Measurements from ENCODE around the gene SDK2.

GRCh38 chr17:73433501-73433900 is 210.7 kb downstream of the SDK2 start:
- TF ChIP-seq, protein P1, sequence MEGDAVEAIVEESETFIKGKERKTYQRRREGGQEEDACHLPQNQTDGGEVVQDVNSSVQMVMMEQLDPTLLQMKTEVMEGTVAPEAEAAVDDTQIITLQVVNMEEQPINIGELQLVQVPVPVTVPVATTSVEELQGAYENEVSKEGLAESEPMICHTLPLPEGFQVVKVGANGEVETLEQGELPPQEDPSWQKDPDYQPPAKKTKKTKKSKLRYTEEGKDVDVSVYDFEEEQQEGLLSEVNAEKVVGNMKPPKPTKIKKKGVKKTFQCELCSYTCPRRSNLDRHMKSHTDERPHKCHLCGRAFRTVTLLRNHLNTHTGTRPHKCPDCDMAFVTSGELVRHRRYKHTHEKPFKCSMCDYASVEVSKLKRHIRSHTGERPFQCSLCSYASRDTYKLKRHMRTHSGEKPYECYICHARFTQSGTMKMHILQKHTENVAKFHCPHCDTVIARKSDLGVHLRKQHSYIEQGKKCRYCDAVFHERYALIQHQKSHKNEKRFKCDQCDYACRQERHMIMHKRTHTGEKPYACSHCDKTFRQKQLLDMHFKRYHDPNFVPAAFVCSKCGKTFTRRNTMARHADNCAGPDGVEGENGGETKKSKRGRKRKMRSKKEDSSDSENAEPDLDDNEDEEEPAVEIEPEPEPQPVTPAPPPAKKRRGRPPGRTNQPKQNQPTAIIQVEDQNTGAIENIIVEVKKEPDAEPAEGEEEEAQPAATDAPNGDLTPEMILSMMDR (IDR thresholded peaks at IDR 0.05), result no peak
- no peak for TF ChIP-seq POLR2A (IDR thresholded peaks at IDR 0.05)

All from thyroid gland (tissue), 4 donors.